Activated effector memory CD4-positive, alpha-beta T cell treated with Interleukin-2 at 50 U/mL for 16 hours (primary cell): Measurements from ENCODE around the gene PEA15.

ENCODE experiments used
- DNase-seq: peaks from one replicate; pipeline ENCODE4 v3.0.0-alpha.2; 2020

PEA15 gene

GRCh38 chr1:160244209-160244608 is 39.0 kb downstream of the PEA15 start:
- DNase-seq: no peak

- DNase-seq: no peak
Measured at GRCh38 chr1:160245434-160245833, 40.2 kb downstream of the PEA15 start.

DNA sequence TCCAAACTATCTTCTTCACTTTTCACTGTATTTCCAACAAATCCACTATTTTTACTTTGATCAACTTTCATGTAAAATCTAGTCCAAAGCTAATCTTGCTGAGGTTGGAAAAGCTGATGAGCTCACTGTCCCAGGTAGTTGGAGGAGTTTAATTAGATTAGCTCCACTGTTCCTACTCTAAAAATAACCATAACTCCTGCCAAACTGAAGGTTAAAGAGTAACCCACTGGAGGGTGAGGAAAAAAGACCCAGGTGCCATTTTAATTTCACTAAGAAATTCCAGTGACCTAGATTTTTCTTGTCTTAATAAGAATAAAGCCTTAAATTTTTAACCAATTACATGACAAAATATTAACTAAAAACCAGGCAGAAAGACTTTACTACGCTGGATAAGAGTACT is 41.9 kb downstream of the PEA15 start:
- DNase-seq: no peak

DNA sequence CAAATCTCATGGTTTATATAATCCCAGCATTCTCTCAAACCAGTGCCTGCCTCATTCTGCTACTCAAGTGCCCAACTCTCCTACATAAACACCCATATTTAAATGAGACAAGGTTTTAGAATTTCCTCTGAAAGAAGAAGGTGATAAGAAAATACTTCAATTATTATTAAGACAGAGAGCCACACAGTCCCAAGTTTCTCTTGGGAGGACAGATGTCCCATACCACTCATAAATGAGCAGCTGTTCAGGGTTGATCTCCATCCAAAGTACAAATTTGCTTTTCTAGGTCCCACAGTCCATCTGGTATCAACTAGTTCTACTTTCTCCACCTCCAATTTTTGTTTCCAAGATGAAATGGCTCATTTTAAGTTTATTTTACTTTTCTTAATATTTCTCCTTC is 45.8 kb downstream of the PEA15 start:
- DNase-seq: no peak

DNA sequence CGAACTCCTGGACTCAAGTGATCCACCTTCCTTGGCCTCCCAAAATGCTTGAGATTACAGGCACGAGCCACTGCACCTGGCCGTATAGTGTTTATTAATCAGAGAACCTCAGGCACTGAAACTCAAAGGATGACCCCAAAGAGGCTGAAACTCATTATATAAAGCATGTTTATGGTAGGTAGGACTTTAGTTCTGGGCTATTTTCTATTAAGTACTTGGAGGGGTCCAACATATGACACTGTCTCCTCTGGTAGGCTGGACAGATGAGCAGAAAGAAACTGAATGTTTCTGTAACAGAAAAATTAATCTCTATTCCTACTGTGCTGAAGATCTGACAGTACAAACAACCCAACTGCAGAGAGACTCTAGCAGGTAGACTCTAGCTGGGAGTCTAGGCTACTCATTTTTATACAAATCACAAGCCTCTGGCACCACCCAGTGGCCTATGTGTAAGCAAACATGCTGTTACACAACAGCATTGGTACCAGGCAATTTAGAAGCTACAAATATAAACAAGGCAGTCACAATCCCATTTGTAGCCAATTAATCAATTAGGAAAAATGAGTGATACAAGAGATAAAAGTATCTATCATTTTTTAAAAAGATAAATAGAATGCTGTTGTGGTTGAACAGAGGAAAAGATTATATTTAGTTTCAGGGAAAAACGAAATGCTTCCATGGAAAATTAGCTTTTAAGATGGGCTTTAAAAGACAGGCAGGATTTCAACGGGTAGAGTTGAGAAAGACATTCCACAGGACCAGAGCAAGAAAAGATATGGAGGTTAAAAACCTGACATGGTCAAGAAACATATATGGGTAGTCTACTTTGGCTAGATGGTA is 46.7 kb downstream of the PEA15 start:
- DNase-seq: peak; percentile 24

GRCh38 chr1:160255781-160256300 is 50.7 kb downstream of the PEA15 start:
- DNase-seq: no peak

DNA sequence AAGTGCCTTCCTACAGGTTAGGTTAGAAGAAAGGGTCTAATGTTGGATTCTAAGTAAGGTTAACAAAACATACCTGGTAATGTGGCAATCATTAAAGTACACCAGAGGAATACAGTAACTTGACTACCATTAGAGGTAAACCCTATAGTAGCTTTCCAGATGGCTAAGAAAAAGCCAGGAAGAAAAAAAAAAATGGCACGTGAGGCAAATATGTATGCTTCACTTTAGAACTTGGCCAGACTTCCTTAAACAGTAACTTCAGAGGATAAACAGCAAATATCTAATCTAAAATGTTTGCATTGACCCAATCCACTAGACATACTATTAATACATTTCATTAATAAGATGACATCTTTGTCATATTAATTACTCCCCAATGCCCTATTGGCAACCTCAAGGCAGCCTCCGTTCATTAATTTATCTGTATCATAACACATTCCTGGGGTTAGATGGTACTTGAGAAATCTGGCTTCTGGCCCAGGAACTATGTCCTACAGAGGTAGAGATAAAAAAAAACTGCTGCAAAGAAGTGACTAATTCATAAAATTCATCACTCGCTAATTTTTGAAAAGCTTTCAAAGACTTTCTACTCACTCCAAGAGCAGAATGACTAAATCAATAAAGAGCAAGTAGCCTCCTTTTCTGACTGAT is 51.3 kb downstream of the PEA15 start:
- DNase-seq: no peak

GRCh38 chr1:160257411-160258015 is 52.3 kb downstream of the PEA15 start:
- DNase-seq: no peak

- DNase-seq: no peak
Measured at GRCh38 chr1:160258177-160258798, 53.1 kb downstream of the PEA15 start.

GRCh38 chr1:160260406-160261382 is 55.5 kb downstream of the PEA15 start:
- no peak for DNase-seq

- peak; percentile 60 for DNase-seq
Measured at GRCh38 chr1:160261556-160261892, 56.3 kb downstream of the PEA15 start.

- DNase-seq: peak; percentile 97
Measured at GRCh38 chr1:160261893-160262794, 57.0 kb downstream of the PEA15 start, which contains the start of gene DCAF8. DCAF8 (minus strand) TSS chr1:160262549; CDS start chr1:160244008, 18,541 bp downstream.

GRCh38 chr1:160264795-160265307 is 59.7 kb downstream of the PEA15 start:
- DNase-seq: no peak
